Measurements from ENCODE around the gene NPTXR.
"Not testable (repeated sequence)": the region's sequence is repeated elsewhere in the genome, so short reads cannot be mapped to it uniquely, and the experiment has no call there.

The NPTXR gene

DNA sequence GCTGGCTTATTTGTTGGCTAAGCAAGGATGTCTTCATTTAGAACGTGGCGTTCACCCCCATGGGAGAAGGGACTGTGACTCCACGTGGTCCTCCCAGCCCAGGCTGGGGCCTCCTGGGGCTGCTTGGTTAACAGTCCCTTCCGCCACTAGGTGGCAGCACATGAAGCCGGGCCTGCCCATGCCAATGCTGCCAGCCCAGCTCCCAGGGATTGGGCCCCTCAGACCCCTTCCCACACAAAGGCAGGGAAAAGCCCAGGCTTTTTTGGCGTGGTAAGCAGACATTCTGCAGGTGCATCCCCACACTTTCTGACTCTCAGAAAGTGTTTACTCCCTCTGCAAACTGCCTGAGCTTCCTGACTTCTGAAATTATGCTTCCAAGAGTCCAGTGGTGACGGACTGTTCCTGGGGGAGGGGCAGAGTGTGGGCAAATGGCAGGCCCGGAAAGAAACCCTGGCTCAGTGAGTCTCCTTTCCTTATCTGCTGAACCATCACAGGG lies 25.1 kb upstream of the NPTXR start:
- DNase-seq (ENCODE audit: low read depth): peak; percentile 81

DNA sequence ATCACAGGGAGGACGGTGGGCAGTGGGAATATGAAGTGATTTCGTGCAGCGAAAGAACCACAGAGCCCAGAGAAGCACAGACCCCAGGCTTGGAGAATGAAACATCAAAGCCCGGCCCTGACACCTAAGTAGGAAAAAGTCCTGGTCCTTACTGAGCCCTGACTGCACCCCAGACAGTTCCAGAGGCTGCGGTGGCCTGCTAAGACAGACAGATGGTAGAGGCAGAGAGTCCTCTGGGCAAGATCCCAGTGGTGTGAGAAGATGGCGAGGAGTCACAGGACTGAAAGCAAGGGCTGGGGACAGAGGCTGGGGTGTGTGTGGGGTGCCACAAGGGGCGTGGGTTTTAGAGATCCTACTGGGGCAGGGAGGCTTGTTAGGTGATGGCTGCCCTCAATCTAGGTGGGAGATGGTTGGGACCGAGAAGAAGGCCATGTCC lies 24.5 kb upstream of the NPTXR start:
- no peak for DNase-seq (ENCODE audit: low read depth)

DNA sequence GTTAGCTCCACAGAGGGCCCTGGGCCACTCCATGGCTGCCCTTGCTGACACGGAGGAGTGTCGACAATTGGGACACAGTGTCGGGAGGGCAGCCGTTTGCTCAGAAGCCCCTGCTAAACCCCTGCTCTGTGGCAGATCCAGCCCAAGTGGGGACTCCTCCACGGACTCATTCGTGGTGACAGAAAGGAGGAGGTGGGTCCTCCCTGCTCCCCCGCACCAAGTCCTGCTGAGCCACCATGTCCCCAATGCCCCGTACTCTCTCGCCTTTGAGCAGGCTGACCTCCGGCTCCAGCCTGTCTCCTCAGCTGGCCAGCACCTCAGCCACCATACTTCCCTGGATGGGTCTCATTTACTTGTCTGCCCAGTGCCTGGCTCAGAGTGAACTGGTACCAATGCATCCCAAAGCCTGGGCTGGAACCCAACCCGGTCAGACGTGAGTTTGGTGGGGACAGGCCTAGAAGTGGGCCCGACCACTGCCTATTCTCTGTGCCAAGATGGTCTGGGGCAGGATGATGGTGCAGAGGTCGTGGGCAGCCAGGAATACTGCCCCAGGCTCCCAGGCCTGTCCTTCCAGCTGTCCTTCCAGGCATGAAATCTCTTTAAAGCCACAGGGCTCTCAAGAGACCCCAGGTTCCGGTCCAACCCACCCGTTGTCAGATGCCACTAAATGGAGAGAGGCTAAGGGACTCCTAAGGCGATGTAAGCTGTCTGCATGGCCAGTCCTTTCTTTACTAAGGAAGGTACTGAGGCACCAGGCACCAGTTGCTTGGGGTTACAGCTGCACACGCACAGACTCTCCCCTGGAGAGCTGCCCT lies 23.9 kb upstream of the NPTXR start:
- no peak for DNase-seq (ENCODE audit: low read depth)

DNA sequence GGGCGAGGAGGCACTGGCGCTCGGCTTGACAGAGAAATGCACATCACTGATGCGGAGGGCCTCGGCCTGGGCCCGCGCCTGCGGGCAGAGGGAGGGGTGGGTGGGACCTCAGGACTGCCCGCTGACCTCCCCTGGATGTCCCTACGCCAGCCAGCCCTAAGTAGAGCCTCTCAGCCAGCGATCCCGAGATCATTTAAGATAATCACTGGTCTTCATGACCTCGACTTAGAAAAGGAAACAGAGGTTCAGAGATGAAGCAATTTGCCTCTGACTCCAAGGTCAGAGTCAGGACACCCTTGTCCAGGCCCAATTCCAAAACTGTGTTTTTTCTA lies 23.3 kb upstream of the NPTXR start:
- no peak for DNase-seq (ENCODE audit: low read depth)

DNA sequence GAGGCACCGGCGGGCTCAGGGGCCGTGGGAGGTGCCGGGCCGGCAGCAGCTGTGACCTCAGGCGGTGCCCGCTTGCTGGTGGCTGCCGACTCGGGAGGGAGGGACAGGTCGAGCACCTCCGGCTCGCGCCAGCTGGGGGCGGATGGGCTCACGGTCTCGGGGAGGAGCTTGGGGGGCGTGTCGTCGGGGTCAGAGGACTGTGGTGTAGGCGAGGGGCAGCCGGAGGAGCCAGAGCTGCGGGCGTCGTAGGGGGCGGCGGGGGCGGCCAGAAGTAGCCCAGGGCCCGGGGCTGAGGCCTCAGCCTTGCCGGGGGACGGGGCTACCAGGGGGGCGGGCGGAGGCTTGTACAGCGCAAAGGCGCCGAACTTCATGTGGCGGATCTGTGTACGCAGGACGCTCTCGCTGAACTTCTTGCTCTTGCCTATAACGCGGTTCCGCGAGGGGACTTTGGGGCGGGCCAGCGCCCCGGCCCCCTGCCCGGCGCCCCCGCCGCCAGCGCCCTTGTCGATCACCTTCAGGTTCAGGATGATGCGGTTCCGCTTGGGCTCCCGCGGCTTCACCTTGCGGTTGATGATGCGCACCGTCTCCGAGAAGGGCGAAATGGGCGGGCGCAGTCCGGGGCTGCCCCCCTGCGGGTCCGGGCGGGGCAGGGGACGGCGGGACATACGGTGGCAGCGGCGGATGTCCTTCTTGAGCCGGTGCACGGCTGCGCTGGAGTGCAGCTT lies 22.7 kb upstream of the NPTXR start:
- DNase-seq (ENCODE audit: low read depth): no peak

DNA sequence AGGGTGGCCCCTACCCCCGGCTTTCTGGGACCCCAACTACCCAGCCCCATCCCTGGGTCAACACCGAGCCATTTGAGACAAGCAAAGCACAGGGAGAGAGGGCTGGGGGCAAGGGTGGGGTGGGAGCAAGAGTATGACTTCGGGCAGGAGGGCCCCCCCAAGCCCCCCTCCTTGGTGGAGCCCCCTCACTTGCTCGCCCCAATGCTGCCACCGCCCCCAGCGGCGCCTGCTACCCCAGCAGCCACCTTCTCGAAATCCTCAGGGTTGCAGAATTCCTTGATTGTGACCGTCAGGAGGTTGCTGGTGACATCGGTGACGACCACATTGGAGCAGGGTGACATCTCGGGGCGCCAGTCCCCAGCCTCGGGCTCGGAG lies 22.2 kb upstream of the NPTXR start:
- DNase-seq (ENCODE audit: low read depth): no peak

DNA sequence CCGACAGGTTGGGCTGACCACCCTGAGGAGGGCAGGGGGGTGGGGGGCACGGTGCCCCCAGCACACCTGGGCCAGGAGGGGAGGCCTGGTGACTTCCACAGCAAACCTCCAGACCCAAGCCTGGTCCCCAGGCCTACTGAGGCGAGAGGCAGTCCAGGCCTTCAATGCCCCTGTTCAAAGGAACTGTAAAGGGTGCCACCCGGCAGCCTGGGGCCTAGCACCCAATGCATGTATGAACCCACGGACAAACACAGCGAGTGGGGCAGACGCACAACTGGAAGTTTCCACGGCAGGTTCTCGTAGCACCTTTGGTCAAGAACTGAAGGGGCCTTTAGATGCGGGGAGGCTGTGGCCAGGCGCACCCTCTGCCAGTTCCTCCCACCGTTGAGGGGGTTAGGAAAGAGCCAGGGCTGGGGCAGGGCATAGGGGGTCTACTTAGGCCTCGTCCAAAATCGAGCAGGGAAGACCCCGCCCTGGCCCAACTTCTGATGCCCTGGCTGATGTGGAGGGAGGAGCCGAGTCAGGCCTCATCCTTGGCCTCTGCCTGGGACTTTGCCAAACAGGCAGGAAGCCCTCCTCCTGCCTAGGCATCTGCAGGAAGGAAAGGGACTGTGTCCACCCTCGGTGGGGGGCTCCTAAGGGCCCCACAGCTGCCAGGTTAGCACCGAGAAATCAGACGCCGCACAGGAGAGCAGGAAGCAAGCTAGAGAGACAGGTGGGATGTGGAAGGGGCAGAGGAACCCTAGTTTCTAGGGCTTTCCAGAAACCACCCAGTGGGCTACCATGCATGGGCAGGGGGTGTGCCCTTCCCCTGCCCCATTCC lies 21.6 kb upstream of the NPTXR start:
- DNase-seq (ENCODE audit: low read depth): no peak

DNA sequence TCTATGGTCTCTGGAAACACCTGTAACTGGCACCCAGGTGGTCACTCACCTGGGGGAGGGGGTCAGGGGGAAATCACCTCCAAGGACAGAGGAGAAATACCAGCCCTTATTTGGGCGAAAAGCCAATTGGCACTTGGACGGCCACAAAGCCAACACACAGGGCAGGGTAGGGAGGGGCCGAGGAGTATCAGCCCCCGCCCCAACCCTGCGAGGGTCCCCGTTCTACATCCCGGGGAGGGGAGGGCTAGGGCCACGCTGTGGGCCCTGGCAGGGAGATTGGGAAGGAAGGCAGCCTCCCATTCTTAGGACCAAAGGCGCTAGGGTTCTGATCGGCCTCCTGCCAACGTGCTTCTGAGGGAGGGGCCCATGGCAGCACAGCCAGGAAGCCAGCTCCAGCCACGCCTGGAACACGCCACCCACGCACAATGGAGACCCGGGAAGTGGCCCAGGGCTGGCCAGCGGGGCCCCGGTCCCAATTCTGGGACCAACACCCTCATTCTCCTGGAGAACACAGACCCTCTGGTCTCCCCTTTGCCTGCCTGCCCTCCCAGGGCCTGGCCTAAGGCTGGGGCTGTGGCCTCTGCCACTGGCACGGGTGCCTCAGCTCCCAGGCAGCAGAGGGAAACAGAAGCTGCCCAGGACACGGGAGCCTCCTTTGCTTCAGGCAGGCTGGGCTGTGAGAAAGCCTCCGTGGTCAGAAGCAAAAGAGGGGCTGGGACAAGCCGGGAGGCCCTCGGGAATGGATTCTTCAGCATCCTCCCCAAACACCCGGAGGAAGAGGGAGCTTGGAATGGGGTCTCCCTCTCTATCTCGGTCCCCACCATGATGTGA lies 20.7 kb upstream of the NPTXR start:
- no peak for DNase-seq (ENCODE audit: low read depth)

DNA sequence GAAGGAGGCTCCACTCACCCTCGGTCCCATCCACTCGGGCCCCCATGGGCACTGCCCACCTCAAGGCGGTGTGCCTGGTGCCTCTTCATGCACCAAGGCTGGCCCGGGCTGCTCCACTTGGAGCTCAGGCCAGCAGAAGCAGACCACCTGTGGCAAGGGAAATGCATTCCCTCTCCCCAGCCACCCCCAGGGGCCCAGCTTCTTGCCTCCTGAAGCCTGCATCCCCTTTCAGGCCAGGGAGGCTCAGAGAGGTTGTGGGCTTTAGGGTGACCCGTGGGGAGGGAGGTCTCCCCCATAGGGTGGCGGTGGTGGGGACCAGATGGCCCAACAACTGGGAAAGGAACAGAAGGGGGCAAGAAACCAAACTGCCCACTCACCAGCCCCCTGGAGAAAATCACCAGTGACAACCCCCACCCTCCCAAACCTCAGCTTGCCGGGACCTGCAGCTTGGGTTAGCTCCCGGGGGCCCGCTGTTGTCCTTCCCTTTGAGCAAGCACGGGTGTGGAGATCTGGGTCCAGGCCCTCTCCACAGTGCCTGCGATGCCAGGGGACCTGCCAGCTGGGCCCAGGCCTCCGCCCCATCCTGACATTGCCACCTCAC lies 19.8 kb upstream of the NPTXR start:
- DNase-seq (ENCODE audit: low read depth): no peak

DNA sequence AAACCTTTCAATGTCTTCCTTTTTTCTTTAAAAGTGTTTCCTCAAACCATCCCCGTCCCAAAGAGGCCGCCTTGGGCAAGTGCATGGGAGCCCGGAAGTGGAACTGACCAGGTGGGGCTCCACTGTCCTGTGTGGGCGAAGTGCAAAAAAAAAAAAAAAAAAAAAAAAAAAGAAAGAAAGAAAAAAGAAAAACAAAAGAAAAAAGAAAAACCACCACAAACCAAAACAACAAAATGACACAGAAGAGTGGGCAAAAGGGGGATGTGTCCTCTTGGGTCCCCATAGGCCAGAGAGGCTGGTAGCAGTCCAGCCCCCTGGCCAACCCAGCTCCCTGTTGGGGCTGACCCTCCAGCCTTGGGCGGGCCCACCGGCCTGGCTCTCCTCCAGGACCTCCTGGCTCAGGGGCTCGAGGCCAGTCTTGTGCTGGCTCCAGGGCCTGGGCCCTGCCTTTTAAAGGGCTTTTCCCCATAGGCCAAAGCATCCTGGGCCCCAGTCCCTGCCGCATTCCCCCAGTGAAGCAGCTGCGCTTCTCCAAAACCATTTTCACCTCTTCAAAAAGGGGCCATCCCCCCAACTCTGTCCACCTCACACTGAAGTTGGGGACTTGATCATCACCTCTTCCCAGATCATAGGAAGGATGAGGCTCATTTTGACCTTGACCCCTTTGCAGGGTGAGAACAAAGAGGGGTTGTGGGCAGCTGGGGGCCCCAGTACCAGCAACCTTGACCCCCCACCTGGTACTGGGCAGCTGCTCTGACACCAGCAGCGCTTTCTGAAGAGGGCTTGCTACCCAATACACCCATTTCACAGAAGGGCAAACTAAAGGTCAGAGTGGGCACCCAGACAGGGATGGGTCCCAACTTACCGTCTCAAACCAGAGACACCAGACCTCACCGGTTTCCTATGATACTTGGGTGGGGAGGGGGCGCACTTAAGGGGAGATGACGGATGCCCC lies 18.8 kb upstream of the NPTXR start:
- DNase-seq (ENCODE audit: low read depth): peak; percentile 35

DNA sequence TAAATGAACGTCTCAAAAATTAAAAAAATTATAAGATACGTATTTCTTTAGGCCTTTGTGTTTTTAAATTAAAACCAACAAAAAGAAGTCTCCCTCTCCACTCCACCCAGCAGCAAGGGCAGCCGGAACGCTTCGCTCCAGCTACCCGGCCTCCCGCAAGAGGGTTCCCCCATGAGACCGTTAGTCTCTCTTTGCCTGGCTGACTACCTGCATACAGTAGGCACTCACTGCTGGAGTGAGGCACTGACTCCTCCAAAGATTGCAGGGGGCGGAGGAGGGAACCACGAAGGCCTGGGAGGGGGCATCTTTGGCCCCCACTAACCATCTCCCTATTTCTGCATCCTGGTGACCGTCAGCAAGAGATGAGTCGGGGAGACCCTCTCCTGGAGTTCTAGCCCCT lies 18.1 kb upstream of the NPTXR start:
- DNase-seq (ENCODE audit: low read depth): no peak

DNA sequence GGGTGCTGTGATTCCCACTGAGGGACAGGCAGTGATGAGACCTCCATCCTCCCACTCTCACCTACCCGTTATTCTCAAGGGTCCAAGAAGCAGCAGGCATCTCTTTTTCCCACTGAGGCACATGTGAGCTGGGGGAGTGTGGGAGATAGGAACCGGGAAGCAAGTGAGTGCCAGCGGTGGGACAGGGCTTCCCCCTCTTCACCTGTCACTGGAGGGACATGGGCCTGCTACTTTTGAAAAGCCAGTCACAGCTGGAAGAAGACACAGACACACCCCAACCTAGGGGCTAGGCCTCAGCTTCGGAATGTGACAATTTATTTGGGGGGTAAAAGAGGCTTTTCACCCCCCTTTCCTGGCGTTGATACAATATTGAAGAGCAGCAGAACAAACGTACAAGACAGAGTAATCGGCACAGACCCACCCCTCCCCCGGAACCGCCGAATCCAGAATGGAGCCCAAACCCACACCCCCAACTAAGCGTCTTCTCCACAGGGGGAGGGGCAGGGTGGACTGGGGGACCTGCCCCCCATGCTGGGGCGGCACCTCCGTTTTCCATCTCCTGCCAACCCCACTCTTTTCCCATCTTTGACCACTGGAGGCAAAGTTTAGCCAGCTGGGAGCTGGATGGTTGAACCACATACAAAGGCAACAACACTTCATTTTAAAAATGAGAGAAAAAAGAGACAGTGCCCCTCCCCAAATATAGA lies 17.5 kb upstream of the NPTXR start:
- DNase-seq (ENCODE audit: low read depth): peak; percentile 51

DNA sequence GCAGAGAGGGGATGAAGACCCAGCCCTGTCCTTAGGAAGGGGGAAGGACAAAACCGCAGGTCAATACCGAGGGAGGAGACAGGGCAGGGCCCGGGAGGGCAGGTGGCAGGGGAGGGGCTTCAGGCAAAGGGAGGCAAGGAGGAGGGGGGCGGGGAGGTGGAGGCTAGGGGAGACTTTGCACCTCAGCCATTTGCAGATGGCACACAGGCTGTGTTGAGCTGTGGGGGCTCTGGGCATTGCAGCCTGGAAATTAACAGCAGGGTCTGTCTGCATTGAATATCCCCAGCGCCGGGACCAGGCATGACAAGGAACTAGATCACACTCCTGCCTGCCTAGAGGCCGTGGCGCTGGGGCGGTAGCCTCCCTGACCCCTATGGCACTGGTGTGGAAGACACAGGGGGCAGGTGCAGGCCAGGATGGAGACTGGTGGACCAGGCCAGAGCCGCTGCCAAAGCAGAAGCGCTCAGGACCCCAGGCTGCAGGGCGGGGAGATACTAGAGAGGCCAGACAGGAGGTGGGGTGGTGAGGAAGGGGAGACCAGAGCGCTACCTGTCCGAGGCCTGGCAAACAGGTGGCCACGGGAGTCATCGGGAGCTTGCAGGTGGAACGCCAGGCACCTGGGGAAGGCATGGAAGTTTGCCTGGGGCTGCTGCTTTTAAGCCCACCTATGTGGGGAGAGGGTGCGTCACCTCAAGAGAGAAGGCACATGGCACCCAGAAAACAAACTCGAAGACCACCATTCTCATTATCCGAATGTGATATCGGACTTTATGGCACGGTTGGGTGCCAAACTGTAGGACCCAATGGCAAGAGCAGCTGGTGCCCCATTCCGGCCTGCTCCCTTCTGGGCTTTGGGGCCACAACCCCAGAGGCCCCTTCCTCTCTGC lies 16.7 kb upstream of the NPTXR start:
- DNase-seq (ENCODE audit: low read depth): no peak

DNA sequence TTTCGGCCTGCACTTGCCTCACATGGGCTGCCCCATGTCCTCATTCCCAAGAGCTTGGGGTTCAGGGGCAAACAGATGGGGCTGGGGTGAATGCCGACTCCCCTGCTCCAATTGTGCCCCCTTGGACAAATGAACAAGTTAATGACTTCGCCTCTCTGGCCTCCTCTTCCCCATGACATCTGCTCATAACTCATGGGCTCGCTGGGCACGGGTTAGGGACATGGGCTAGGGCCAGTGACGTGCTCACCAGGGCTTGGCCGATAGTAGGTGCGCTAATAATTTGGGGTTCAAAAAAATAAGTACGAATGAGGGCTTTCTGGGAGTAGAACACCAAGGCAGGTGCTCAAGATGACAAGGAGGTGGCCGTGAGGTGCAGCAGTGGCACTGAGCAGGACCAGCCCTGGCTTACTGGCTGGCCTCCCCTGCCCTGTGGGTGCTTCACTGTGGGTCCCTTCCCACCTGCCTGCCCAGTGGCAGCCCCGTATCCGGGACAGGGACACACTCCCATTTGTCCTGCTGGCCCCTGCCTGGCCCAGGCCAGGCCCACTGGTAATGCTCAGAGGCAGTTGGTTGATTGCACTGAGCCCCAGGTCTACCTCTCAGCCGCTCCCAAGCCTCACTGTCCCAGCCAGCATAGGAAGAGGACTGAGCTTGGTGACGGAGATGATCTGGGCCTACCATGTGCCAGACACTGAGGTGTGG lies 15.9 kb upstream of the NPTXR start:
- no peak for DNase-seq (ENCODE audit: low read depth)

DNA sequence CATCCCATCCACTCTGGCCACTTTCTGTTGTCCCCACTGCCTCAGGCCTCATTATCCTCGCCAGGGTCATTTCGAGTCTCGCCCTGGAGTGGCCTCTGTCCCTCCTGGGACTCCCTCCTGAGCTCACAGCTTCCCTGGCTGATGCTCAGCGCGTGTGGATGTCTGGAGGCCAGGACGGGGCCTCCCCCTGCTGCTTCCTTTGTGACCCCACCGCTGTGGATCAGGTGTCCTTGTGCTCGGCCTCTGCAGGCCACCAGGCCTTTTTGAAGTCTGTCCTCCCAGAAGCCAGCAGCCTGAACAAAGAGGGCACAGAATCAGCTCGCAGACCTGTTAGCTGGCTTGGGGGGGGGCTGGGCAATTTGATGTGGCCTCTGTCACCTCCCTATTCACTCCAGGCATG lies 14.7 kb upstream of the NPTXR start:
- DNase-seq (ENCODE audit: low read depth): no peak

DNA sequence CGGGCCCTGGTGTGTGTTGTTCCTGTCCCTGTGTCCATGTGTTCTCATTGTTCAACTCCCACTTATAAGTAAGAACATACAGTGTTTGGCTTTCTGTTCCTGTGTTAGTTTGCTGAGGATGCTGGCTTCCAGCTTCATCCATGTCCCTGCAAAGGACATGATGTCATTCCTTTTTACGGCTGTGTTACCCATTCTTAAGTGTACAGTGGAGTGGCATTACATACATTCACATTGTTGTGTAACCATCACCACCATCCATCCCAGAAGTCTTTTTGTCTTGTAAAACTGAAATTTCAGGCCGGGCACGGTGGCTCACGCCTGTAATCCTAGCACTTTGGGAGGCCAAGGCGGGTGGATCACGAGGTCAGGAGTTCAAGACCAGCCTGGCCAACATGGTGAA lies 10.6 kb upstream of the NPTXR start:
- not testable (repeated sequence) for DNase-seq (ENCODE audit: low read depth)

DNA sequence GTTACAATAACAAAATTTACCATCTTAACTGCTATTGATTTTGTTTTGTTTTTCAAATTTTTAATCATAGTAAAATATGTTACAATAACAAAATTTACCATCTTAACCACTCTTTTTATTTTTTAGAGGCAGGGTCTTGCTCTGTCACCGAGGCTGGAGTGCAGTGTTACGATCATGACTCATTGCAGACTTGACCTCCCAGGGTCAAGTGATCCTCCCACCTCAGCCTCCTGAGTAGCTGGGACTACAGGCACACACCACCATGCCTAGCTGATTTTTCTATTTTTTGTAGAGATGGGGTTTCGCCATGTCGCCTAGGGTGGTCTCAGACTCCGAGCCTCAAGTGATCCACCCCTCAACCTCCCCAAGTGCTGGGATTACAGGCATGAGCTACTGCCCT lies 10.1 kb upstream of the NPTXR start:
- DNase-seq (ENCODE audit: low read depth): not testable (repeated sequence)

DNA sequence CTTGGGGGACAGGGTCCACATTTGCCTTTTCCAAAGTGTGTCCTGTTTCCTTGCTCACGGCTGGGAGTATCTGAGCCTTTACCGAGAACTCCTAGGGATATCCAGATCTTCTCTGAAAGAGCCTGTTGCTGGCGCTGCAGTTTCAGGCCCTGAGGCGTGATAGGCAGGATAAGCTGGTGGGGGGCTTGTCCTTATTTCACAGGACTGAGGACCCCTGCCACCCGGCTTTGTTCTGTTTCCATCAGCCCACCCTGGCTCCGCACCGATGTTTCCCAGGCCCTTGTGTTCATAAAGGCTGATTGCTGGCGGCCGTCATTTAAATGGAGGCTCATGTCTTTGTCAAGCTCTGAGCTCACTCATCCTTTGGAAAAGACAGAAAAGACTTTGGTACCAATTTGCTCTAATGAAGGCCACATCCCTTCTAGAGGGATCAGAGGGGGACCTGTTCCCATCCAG lies 9.4 kb upstream of the NPTXR start:
- no peak for DNase-seq (ENCODE audit: low read depth)

All from ELR (cell line).